HEK293 (cell line): ENCODE data around the gene GIPC2.

Source experiments
- GLI2 ChIP-seq: fragments of 450-650 bp; formaldehyde crosslinking; IDR thresholded peaks from 2 replicates; pipeline ENCODE4; 2017; ENCODE audit warnings: missing biosample characterization, missing genetic modification characterization, low read depth, borderline replicate concordance
- GLI4 ChIP-seq: fragments of 450-650 bp; formaldehyde crosslinking; IDR thresholded peaks from 2 replicates; pipeline ENCODE4 v1.5.1; 2016; ENCODE audit warnings: missing biosample characterization, missing genetic modification characterization
- RBAK ChIP-seq: fragments of 450-650 bp; formaldehyde crosslinking; IDR thresholded peaks from 2 replicates; pipeline ENCODE4 v1.5.1; 2016; ENCODE audit warnings: missing biosample characterization, missing genetic modification characterization
- YY2 ChIP-seq: fragments of 450-650 bp; formaldehyde crosslinking; IDR thresholded peaks from 2 replicates; pipeline ENCODE4 v1.5.1; 2016; ENCODE audit warnings: missing biosample characterization, missing genetic modification characterization
- ZBTB26 ChIP-seq: fragments of 450-650 bp; formaldehyde crosslinking; optimal IDR thresholded peaks from 2 replicates; pipeline ENCODE3; 2016; ENCODE audit warnings: missing biosample characterization, mild to moderate bottlenecking, missing genetic modification characterization
- ZFP69B ChIP-seq: fragments of 450-650 bp; formaldehyde crosslinking; IDR thresholded peaks from 2 replicates; pipeline ENCODE4 v1.5.1; 2016; ENCODE audit warnings: missing biosample characterization, missing genetic modification characterization
- ZIC2 ChIP-seq: fragments of 450-650 bp; formaldehyde crosslinking; IDR thresholded peaks from 2 replicates; pipeline ENCODE4 v1.5.1; 2016; ENCODE audit warnings: missing biosample characterization, missing genetic modification characterization
- ZNF132 ChIP-seq: fragments of 450-650 bp; formaldehyde crosslinking; IDR thresholded peaks from 2 replicates; pipeline ENCODE4 v1.5.1; 2017; ENCODE audit warnings: missing biosample characterization, missing genetic modification characterization, borderline replicate concordance
- ZNF155 ChIP-seq: fragments of 450-650 bp; formaldehyde crosslinking; IDR thresholded peaks from 2 replicates; pipeline ENCODE4 v1.5.1; 2016; ENCODE audit warnings: missing biosample characterization, missing genetic modification characterization
- ZNF169 ChIP-seq: fragments of 450-650 bp; formaldehyde crosslinking; IDR thresholded peaks from 2 replicates; pipeline ENCODE4 v1.5.1; 2016; ENCODE audit warnings: missing biosample characterization, missing genetic modification characterization
- ZNF175 ChIP-seq: fragments of 450-650 bp; formaldehyde crosslinking; IDR thresholded peaks from 2 replicates; pipeline ENCODE4 v1.5.1; 2016; ENCODE audit warnings: missing biosample characterization, missing genetic modification characterization
- ZNF24 ChIP-seq: fragments of 450-650 bp; formaldehyde crosslinking; IDR thresholded peaks from 2 replicates; pipeline ENCODE4 v1.5.1; 2016; ENCODE audit warnings: missing biosample characterization, missing genetic modification characterization
- ZNF280D ChIP-seq: fragments of 450-650 bp; formaldehyde crosslinking; IDR thresholded peaks from 2 replicates; pipeline ENCODE4 v1.5.1; 2016; ENCODE audit warnings: missing biosample characterization, missing genetic modification characterization
- ZNF362 ChIP-seq: fragments of 450-650 bp; formaldehyde crosslinking; IDR thresholded peaks from 2 replicates; pipeline ENCODE4 v1.5.1; 2016; ENCODE audit warnings: missing biosample characterization, missing genetic modification characterization
- ZNF394 ChIP-seq: fragments of 450-650 bp; formaldehyde crosslinking; IDR thresholded peaks from 2 replicates; pipeline ENCODE4 v1.5.1; 2016; ENCODE audit warnings: missing biosample characterization, missing genetic modification characterization, mild to moderate bottlenecking, moderate library complexity, borderline replicate concordance
- ZNF398 ChIP-seq: fragments of 450-650 bp; formaldehyde crosslinking; IDR thresholded peaks from 2 replicates; pipeline ENCODE4 v1.5.1; 2017; ENCODE audit warnings: missing biosample characterization, missing genetic modification characterization
- ZNF433 ChIP-seq: fragments of 450-650 bp; formaldehyde crosslinking; IDR thresholded peaks from 2 replicates; pipeline ENCODE4 v1.5.1; 2016; ENCODE audit warnings: missing biosample characterization, missing genetic modification characterization, low read depth
- ZNF473 ChIP-seq: fragments of 450-650 bp; formaldehyde crosslinking; IDR thresholded peaks from 2 replicates; pipeline ENCODE4 v1.5.1; 2017; ENCODE audit warnings: missing biosample characterization, missing genetic modification characterization
- ZNF521 ChIP-seq: fragments of 450-650 bp; formaldehyde crosslinking; IDR thresholded peaks from 2 replicates; pipeline ENCODE4 v1.5.1; 2017; ENCODE audit warnings: missing biosample characterization, mild to moderate bottlenecking, missing genetic modification characterization
- ZNF548 ChIP-seq: fragments of 450-650 bp; formaldehyde crosslinking; IDR thresholded peaks from 2 replicates; pipeline ENCODE4 v1.5.1; 2016; ENCODE audit warnings: missing biosample characterization, missing genetic modification characterization
- ZNF558 ChIP-seq: fragments of 450-650 bp; formaldehyde crosslinking; IDR thresholded peaks from 2 replicates; pipeline ENCODE4 v1.5.1; 2016; ENCODE audit warnings: missing biosample characterization, missing genetic modification characterization
- ZNF561 ChIP-seq: fragments of 450-650 bp; IDR thresholded peaks from 2 replicates; pipeline ENCODE4 v1.5.1; 2018; ENCODE audit warnings: missing biosample characterization, missing genetic modification characterization, borderline replicate concordance
- ZNF645 ChIP-seq: fragments of 450-650 bp; formaldehyde crosslinking; IDR thresholded peaks from 2 replicates; pipeline ENCODE4; 2016; ENCODE audit warnings: missing biosample characterization, missing genetic modification characterization
- ZNF670 ChIP-seq: fragments of 450-650 bp; formaldehyde crosslinking; IDR thresholded peaks from 2 replicates; pipeline ENCODE4 v1.5.1; 2016; ENCODE audit warnings: missing biosample characterization, missing genetic modification characterization, low read depth
- ZNF677 ChIP-seq: fragments of 450-650 bp; IDR thresholded peaks from 2 replicates; pipeline ENCODE4 v1.5.0; 2018; ENCODE audit warnings: missing biosample characterization, mild to moderate bottlenecking, missing genetic modification characterization, moderate library complexity
- ZNF692 ChIP-seq: fragments of 450-650 bp; formaldehyde crosslinking; IDR thresholded peaks from 2 replicates; pipeline ENCODE4 v1.5.1; 2016; ENCODE audit warnings: missing biosample characterization, missing genetic modification characterization
- ZNF785 ChIP-seq: fragments of 450-650 bp; formaldehyde crosslinking; IDR thresholded peaks from 2 replicates; pipeline ENCODE4 v1.5.1; 2016; ENCODE audit warnings: missing biosample characterization, missing genetic modification characterization
- ZNF792 ChIP-seq: fragments of 450-650 bp; formaldehyde crosslinking; IDR thresholded peaks from 2 replicates; pipeline ENCODE4 v1.5.1; 2016; ENCODE audit warnings: missing biosample characterization, missing genetic modification characterization
- ZSCAN5A ChIP-seq: fragments of 450-650 bp; formaldehyde crosslinking; IDR thresholded peaks from 2 replicates; pipeline ENCODE4 v1.5.1; 2016; ENCODE audit warnings: missing biosample characterization, missing genetic modification characterization

The GIPC2 gene

GRCh38 chr1:78003882-78004718 lies 41.7 kb upstream of the GIPC2 start (continued):
- TF ChIP-seq ZSCAN5A (no peak), ZNF394 (0 out of 2 replicates have a peak, but pooled peaks have one; percentile 27), ZIC2 (tag by site-specific recombination) (no peak), ZNF677 (no peak), ZNF132 (tag by site-specific recombination) (no peak), ZNF785 (tag by site-specific recombination) (no peak), ZNF521 (tag by site-specific recombination) (no peak), GLI2 (tag by site-specific recombination) (no peak), ZNF169 (no peak), ZNF24 (tag by site-specific recombination) (no peak), ZNF362 (tag by site-specific recombination) (no peak), ZNF792 (tag by site-specific recombination) (no peak), ZNF155 (tag by site-specific recombination) (no peak), GLI4 (tag by site-specific recombination) (no peak), ZNF558 (tag by site-specific recombination) (no peak), ZNF645 (no peak), ZNF433 (tag by site-specific recombination) (no peak), ZNF280D (tag by site-specific recombination) (no peak), ZNF398 (no peak), ZNF175 (no peak), ZBTB26 (tag by site-specific recombination) (no peak), RBAK (tag by site-specific recombination) (no peak), YY2 (tag by site-specific recombination) (no peak), ZNF692 (tag by site-specific recombination) (0 out of 2 replicates have a peak, but pooled peaks have one; percentile 53), ZNF561 (0 out of 2 replicates have a peak, but pooled peaks have one; percentile 62), ZNF473 (no peak), ZNF548 (tag by site-specific recombination) (no peak), ZNF670 (tag by site-specific recombination) (no peak), ZFP69B (tag by site-specific recombination) (no peak)
